Embryonic facial prominence (tissue), 1 donor: ENCODE data around the gene CADM1.

Experiments
- DNase-seq: peaks from one replicate; pipeline ENCODE4 v3.0.0-alpha.2; 2016; ENCODE audit errors: extremely low spot score

Gene CADM1

GRCh38 chr11:115279813-115280761, 224.1 kb downstream of the CADM1 start:
- no peak for DNase-seq

- no peak for DNase-seq
Observed at GRCh38 chr11:115276799-115277198, 227.4 kb downstream of the CADM1 start.

- no peak for DNase-seq
Observed at GRCh38 chr11:115276191-115276590, 228.0 kb downstream of the CADM1 start.

DNA sequence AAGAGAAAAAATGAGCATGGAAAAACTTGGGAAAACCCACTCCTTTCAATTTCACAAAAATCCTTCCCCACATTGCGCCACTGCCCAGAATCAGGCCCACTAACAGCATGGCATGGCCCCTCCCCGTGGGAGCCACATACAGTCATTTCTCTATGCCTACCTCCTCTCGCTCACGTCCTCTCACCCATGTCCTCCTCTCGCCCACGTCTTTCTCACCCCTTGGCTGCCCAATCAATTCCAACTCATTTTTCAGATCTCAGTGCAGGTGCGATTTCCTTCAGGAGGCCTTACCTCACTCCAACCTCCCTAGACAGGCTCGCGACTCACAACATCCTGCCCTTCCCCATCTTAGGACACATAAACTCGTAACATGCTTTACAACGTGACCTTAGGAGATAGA, 229.2 kb downstream of the CADM1 start:
- DNase-seq: no peak

DNA sequence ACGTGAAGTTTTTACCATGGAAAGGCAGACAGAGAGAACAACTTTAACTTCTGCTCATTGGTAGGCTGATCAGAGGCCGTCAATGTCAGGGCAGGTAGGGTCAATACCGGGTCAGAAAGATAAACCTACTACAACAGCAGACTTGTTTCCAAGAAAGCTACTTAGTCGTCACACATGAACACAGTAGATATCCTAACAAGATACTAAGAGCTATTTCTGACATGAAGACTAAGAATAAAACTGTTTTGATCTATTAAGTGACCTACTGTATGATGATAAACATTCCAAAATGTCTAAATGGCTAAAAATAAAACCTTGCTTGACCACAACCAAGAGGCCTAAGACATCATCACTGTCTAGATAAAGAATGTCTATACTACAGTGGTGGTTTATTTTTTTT, 231.3 kb downstream of the CADM1 start:
- DNase-seq: no peak

GRCh38 chr11:115271643-115272042, 232.6 kb downstream of the CADM1 start:
- no peak for DNase-seq

DNA sequence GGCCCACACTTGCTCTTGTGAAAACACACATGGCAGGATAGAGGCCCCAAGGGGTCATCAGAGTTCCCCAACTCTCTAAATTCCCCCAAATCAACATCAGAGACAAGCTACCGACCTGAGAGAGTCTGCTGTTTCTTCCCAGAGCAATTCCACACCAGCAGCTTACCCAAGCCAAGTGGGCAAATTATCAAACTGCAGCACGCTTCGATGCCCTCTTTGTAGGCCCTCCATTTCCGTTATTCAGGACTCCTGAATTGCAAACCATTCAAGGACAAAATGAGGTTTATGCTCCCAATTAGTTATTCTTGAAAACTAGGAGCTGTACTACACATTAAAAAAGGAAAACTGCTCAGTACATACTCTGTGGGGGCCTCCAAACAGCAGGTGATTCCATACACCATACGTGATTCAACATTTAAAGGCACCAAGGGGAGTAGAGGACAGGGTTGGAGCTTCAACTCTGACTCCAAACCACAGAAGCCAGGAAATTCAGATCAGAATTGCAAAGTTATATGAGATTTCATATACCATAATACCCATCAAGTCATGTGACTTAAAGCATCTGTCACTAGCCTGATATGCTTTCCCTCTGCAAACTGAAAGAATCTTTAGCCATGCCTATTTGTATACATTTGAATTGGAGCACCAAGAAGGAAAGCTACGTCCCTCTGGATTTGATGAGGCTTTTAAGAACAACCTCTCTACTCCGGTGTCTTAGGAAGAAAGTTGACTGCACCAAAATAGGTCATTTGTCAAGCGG, 234.8 kb downstream of the CADM1 start:
- no peak for DNase-seq

- DNase-seq: no peak
Observed at GRCh38 chr11:115267871-115268270, 236.3 kb downstream of the CADM1 start.

DNA sequence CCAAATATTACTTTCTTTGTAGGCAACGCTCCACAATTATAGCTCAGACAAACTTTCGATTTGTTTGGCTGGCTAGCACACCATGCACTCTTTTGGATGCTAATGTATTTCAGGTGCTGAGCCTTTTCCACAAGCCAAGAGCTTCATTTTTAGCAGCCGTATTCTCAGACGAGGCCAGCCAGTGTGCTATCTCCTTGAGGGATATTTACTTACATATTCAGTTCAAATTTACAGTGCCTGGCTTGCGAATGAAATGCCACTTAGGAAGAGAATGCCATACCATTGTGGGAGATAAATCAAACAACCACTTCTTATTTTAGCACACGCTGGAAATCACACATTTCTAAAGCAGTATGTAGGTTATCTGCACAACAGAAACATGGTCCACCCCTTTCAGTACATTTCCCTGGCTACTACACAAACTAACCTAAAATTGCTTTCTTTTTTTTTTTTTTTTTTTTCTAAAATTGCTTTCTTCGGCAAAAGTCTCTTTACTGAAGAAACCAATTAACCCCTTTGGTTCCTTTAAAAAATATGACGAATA, 236.9 kb downstream of the CADM1 start:
- no peak for DNase-seq

- no peak for DNase-seq
Observed at GRCh38 chr11:115266066-115266639, 238.1 kb downstream of the CADM1 start.

DNA sequence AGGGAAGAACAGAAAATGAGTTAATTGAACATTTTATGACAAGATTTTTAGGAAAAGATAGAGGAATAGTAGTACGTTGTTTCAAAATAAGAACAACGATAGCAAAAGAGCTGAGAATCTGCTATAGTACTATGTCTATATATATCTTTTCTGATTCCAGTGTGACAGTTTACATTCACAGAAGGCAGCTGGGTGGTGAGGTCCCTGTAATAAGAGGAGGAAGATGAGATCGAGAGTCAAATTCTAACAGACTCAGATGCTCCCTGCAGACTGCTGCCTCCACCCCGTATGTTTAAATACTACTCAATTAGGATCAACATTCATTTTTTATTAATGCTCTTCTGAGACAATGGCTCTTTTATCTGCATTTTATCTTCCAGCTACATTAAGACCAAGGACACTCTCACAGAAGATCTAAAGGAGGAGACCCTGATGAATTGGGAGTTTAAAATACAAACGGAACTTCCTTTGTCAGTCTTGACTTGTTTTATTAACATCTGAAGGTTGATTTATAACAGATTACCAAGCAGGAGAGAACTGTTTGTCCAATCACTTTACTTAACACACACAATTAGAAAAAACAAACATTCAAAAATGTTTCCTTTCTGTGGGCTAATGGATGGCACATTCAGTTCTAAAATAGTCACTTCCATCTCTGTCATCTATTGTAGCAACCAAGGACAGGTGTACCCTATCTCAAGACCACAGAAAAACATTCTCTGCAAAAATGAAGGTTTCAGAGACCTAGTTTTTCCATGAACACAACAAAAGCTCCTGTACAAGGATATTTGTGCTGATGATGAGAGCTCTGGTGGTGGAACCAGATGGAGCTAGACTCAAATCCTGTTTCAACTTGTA, 240.2 kb downstream of the CADM1 start:
- no peak for DNase-seq

GRCh38 chr11:115258216-115258615, 246.0 kb downstream of the CADM1 start:
- no peak for DNase-seq

DNA sequence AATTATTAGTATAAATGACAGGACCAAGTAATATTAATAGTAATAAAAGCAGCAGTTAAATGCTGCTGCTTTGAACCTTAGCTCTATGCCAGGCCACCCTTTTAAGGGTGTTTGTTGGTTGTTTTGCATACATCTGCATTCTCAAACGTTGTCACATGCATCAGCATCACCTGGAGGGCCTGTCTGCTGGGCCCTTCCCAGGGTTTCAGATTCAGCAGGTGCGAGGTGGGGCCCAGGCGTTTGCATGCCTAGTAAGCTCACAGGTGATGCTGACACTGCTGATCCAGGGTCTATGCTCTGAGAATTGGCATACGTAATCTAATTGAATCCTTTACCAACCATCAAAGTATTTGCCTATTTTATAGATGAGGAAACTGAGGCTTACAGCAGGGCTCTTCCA, 246.5 kb downstream of the CADM1 start:
- no peak for DNase-seq

GRCh38 chr11:115257270-115257669, 246.9 kb downstream of the CADM1 start:
- no peak for DNase-seq

DNA sequence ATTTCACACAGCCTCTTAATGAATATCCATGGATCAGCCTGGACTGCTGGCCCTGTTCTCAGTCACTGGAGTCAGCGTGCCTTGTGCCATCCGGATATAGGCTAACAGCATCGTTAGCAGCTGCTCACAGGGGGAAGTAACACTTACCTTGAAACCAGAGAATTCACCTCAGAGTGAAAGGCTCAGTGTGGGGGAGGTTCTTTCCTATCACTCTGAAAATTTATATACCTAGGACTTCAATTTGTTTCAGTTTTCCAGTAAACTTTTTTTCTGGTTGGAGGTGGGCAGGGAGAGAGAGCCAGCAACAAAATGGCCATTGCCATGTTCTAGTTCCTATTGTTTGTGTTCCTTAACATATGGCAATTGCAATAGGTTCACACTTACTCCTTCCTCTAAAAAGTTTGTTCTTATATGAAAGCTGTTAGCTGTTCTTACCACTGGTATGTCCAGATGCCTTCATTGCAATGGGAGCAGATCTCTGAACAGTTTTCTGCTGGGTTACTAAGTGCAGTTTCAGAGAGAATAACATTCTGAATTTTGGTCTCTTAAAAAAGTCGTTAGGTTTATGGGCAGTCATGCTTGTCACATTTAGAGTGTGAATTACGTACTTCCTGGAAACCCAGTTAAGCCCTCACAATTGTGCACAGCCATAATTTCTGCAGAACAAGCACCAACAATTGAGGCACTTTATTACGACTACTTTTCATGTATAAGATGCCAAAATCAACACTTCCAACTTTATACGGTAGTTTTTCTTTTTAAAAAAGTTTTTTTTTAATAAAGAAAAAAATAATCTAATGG, 247.6 kb downstream of the CADM1 start:
- DNase-seq: no peak

- DNase-seq: no peak
Observed at GRCh38 chr11:115255006-115255762, 249.0 kb downstream of the CADM1 start.

- no peak for DNase-seq
Observed at GRCh38 chr11:115251126-115251525, 253.1 kb downstream of the CADM1 start.

- DNase-seq: no peak
Observed at GRCh38 chr11:115249061-115249578, 255.1 kb downstream of the CADM1 start.

GRCh38 chr11:115247953-115248352, 256.3 kb downstream of the CADM1 start:
- no peak for DNase-seq
